Measurements from ENCODE around the gene ANKRD63. TPM values are rescaled to one million over a fixed set of nuclear protein-coding genes. Genes with fewer than 3 reads are reported as not detected.

The ANKRD63 gene
- total RNA-seq, 1 experiment from 2014 or later, result 2.5 TPM

DNA sequence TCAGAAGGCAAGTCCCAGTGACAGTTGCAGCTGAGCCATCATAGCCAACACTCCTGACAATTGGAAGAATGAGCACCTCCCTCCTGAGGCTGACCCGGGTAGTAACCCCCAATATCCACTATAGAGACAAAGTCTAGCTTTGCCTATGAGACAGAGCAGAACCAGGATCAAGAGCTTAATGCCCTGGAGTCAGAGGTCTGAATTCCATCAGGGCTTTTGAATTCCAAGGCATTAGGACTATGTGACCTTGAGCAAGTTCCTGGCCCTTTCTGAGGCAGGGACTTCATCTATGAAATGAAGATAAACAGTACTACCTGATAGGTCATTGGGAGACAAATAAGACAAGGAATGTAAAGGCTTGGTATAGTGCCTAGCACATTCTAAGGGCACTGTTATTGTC, 37.5 kb upstream of the ANKRD63 start:
- intact Hi-C loops (cut with micrococcal nuclease; ENCODE audit: unreplicated experiment), result no loop called here
- DNase-seq (ENCODE audit: low spot score), result no peak
- no peak overlapping the region for H3K4me3 ChIP-seq (ENCODE audit: low read depth, low read length, poor library complexity, severe bottlenecking)
- H3K27ac ChIP-seq (ENCODE audit: low read depth, low read length, poor library complexity, severe bottlenecking), result no peak overlapping the region
- no peaks in the 10 kb centered on the region for H3K27me3 ChIP-seq (replicated peaks; ENCODE audit: insufficient read depth, low read depth, low read length, poor library complexity)
- TF ChIP-seq EZH2 (IDR thresholded peaks at IDR 0.05; ENCODE audit: borderline replicate concordance, low read depth, low read length, poor library complexity, severe bottlenecking), result no peak
- TF ChIP-seq, protein P1, sequence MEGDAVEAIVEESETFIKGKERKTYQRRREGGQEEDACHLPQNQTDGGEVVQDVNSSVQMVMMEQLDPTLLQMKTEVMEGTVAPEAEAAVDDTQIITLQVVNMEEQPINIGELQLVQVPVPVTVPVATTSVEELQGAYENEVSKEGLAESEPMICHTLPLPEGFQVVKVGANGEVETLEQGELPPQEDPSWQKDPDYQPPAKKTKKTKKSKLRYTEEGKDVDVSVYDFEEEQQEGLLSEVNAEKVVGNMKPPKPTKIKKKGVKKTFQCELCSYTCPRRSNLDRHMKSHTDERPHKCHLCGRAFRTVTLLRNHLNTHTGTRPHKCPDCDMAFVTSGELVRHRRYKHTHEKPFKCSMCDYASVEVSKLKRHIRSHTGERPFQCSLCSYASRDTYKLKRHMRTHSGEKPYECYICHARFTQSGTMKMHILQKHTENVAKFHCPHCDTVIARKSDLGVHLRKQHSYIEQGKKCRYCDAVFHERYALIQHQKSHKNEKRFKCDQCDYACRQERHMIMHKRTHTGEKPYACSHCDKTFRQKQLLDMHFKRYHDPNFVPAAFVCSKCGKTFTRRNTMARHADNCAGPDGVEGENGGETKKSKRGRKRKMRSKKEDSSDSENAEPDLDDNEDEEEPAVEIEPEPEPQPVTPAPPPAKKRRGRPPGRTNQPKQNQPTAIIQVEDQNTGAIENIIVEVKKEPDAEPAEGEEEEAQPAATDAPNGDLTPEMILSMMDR (conservative IDR thresholded peaks at IDR 0.05; ENCODE audit: low read depth, low read length), result no peak
- peaks cover 31% of the 10 kb centered on the region for H3K4me1 ChIP-seq (ENCODE audit: insufficient read depth, low read length, poor library complexity, severe bottlenecking)
- H3K9me3 ChIP-seq (ENCODE audit: low read depth, low read length, poor library complexity, severe bottlenecking), result no peaks in the 10 kb centered on the region
- ChIA-PET POLR2A (ENCODE audit: low non-redundant PET) (interaction anchor here (0.6 kb wide), 1 partner anchor 486 kb away, joined by 3 read pairs; no protein-coding TSS in a partner anchor), CTCF (interaction anchor here (0.6 kb wide), 1 partner anchor 859 kb away, joined by 3 read pairs; no protein-coding TSS in a partner anchor)
- no TSS peak for BruUV-seq (replicated peaks)
- H3K36me3 ChIP-seq (ENCODE audit: insufficient read depth, low read length, poor library complexity, severe bottlenecking), result no peaks in the 10 kb centered on the region

DNA sequence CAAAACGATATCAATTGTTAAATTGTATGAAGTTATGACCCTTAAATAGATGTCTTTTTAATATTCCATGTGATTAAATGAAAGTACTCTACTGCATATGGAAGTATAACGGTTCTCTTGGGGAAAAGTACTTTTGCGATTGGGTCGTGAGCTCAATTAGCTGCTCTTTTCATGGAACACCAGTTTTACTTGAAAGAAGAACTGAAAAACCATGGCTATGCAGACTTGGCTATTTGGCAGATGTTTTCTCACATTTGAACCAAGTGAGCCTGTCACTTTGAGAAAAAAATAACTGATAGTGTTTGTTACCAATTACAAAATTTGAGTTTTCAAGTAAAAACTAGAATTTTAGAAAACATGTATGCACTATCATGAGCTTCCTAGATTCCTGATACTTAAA, 34.7 kb upstream of the ANKRD63 start:
- Histone ChIP-seq H3K27ac (ENCODE audit: low read depth, low read length, poor library complexity, severe bottlenecking) (no peak overlapping the region), H3K4me1 (ENCODE audit: insufficient read depth, low read length, poor library complexity, severe bottlenecking) (peaks cover 24% of the 10 kb centered on the region), H3K36me3 (ENCODE audit: insufficient read depth, low read length, poor library complexity, severe bottlenecking) (no peaks in the 10 kb centered on the region), H3K4me3 (ENCODE audit: low read depth, low read length, poor library complexity, severe bottlenecking) (no peak overlapping the region), H3K9me3 (ENCODE audit: low read depth, low read length, poor library complexity, severe bottlenecking) (no peaks in the 10 kb centered on the region), H3K27me3 (replicated peaks; ENCODE audit: insufficient read depth, low read depth, low read length, poor library complexity) (no peaks in the 10 kb centered on the region)
- TF ChIP-seq EZH2 (IDR thresholded peaks at IDR 0.05; ENCODE audit: borderline replicate concordance, low read depth, low read length, poor library complexity, severe bottlenecking), result no peak
- TF ChIP-seq, protein P1 (conservative IDR thresholded peaks at IDR 0.05; ENCODE audit: low read depth, low read length), result no peak
- DNase-seq (ENCODE audit: low spot score), result no peak
- no TSS peak for BruUV-seq (replicated peaks)
- intact Hi-C loops (cut with micrococcal nuclease; ENCODE audit: unreplicated experiment), result no loop called here
- ChIA-PET CTCF (no interaction called here), POLR2A (ENCODE audit: low non-redundant PET) (no interaction called here)

DNA sequence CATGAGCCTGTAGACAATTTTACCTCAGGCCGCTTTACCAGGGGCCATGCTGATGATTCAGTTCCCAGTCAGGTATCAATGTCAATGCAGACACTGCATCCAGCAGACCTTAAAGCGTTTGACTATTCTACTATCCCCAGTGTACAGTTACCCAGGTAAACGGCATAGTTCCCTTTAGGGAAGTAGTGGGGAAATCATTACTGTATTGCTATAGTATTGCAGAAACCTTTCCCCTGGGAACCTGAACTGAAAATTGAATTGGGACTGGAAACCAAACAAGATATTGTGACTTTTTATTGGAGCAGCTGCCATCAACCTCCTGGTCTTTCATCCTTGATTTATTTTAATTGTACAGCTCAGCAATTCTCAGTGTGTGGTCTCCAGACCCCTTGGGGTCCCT, 34.1 kb upstream of the ANKRD63 start:
- Histone ChIP-seq H3K4me1 (ENCODE audit: insufficient read depth, low read length, poor library complexity, severe bottlenecking) (peaks cover 18% of the 10 kb centered on the region), H3K27ac (ENCODE audit: low read depth, low read length, poor library complexity, severe bottlenecking) (no peak overlapping the region), H3K36me3 (ENCODE audit: insufficient read depth, low read length, poor library complexity, severe bottlenecking) (no peaks in the 10 kb centered on the region), H3K4me3 (ENCODE audit: low read depth, low read length, poor library complexity, severe bottlenecking) (no peak overlapping the region), H3K9me3 (ENCODE audit: low read depth, low read length, poor library complexity, severe bottlenecking) (no peaks in the 10 kb centered on the region), H3K27me3 (replicated peaks; ENCODE audit: insufficient read depth, low read depth, low read length, poor library complexity) (no peaks in the 10 kb centered on the region)
- ChIA-PET CTCF (no interaction called here), POLR2A (ENCODE audit: low non-redundant PET) (interaction anchor here (0.5 kb wide), 1 partner anchor 92 kb away, joined by 3 read pairs; no protein-coding TSS in a partner anchor)
- no peak for DNase-seq (ENCODE audit: low spot score)
- TF ChIP-seq, protein P1 (conservative IDR thresholded peaks at IDR 0.05; ENCODE audit: low read depth, low read length), result no peak
- no peak for TF ChIP-seq EZH2 (IDR thresholded peaks at IDR 0.05; ENCODE audit: borderline replicate concordance, low read depth, low read length, poor library complexity, severe bottlenecking)
- BruUV-seq (replicated peaks), result no TSS peak
- intact Hi-C loops (cut with micrococcal nuclease; ENCODE audit: unreplicated experiment), result no loop called here

Measured in A673 (cell line).